K562 (cell line): ENCODE data around the gene LPCAT2. TPM values are rescaled to one million over a fixed set of nuclear protein-coding genes. Genes with fewer than 3 reads are reported as not detected.

Experiments
- ATAC-seq: fragments of 200-7000 bp; cut with Tn5 transposase; 3 replicates; pipeline ENCODE4 v1.9.1; 2020; ENCODE audit warnings: moderate library complexity
- BruUV-seq: library from RNA; stranded (reverse); fragments of 400-500 nt; replicated peaks from 2 replicates; lab custom pipeline; 2021; lab: Mats Ljungman, UMichigan
- CTCF ChIA-PET: fragments of 300-600 bp; formaldehyde crosslinking; extraction: SDS; loops from one replicate; lab custom pipeline; 2021; ENCODE audit warnings: low intra/inter-chr PET ratio; lab: Yijun Ruan, JAX
- POLR2A ChIA-PET: fragments of 300-600, 350-650 bp; sonication (Branson Sonifier 250); formaldehyde crosslinking; extraction: SDS; loops from one replicate; lab custom pipeline; 2021; ENCODE audit warnings: antibody characterized with exemption, inconsistent platforms; lab: Yijun Ruan, JAX
- DNase-seq, 4 experiments: peaks; one replicate each; pipeline versions ENCODE4 v3.0.0 to v3.0.0-alpha.2; 2011 to 2018; ENCODE audit warnings: low spot score in 3 of 4, mixed read lengths in 3 of 4; ENCODE audit errors: extremely low read depth in 1 of 4
- FAIRE-seq: peaks from 2 replicates; lab custom pipeline; 2011; peaks lifted over from hg19 to GRCh38; lab: Jason Lieb, UNC
- H2AFZ ChIP-seq: 2 replicates; pipeline ENCODE4 v1.6.0; 2011; ENCODE audit warnings: low read depth, low read length, control low read depth, inconsistent platforms
- H3K27ac ChIP-seq: fragments of 200-600 bp; 3 replicates; pipeline ENCODE4 v1.8.0; 2011; ENCODE audit warnings: low read depth, mild to moderate bottlenecking, control low read depth, inconsistent platforms, low read length, moderate library complexity, mixed read lengths; ENCODE audit errors: extremely low read depth
- H3K27me3 ChIP-seq, 2 experiments: fragments of 300-600 bp in 1 of 2; 2 replicates in 1 of 2; 3 replicates in 1 of 2; pipeline versions ENCODE4 v1.6.0 to v1.8.0; 2011; ENCODE audit warnings: inconsistent platforms in 2 of 2, low read length in 2 of 2, mild to moderate bottlenecking in 1 of 2, mixed read lengths in 1 of 2, moderate library complexity in 1 of 2; ENCODE audit not compliant: control insufficient read depth in 2 of 2, insufficient read depth in 2 of 2
- H3K36me3 ChIP-seq: fragments of 300-600 bp; 3 replicates; pipeline ENCODE4 v1.8.0; 2011; ENCODE audit warnings: mild to moderate bottlenecking, low read length, inconsistent platforms; ENCODE audit not compliant: control insufficient read depth, insufficient read depth
- H3K4me1 ChIP-seq, 2 experiments: fragments of 200-600 bp in 1 of 2; replicated peaks in 1 of 2; 2 replicates in 1 of 2; 3 replicates in 1 of 2; pipeline versions ENCODE4 v1.5.1 to v1.8.0; 2011; ENCODE audit warnings: inconsistent platforms in 2 of 2, low read length in 2 of 2, mild to moderate bottlenecking in 1 of 2, mixed read lengths in 1 of 2, moderate library complexity in 1 of 2; ENCODE audit not compliant: control insufficient read depth in 2 of 2, insufficient read depth in 2 of 2
- H3K4me2 ChIP-seq: 2 replicates; pipeline ENCODE4 v1.6.1; 2011; ENCODE audit warnings: low read length, control low read depth, inconsistent platforms, mixed read lengths; ENCODE audit not compliant: insufficient read depth
- H3K4me3 ChIP-seq: fragments of 200-600 bp; sonication (generic), shearing (Covaris generic); 2 replicates; pipeline ENCODE4 v1.5.1; 2016; ENCODE audit warnings: control low read depth, inconsistent platforms
- H3K79me2 ChIP-seq: fragments of 200-600 bp; 3 replicates; pipeline ENCODE4 v1.8.0; 2011; ENCODE audit warnings: low read length, inconsistent platforms; ENCODE audit not compliant: control insufficient read depth, insufficient read depth
- H3K9ac ChIP-seq, 2 experiments: 2 replicates each; pipeline versions ENCODE4 v1.6.0 to v1.6.1; 2011; ENCODE audit warnings: low read depth in 2 of 2, low read length in 2 of 2, control low read depth in 1 of 2, inconsistent platforms in 1 of 2, mild to moderate bottlenecking in 1 of 2, mixed read lengths in 1 of 2; ENCODE audit not compliant: insufficient read depth in 1 of 2
- H3K9me1 ChIP-seq: one replicate; pipeline ENCODE4 v1.6.0; 2011; ENCODE audit warnings: inconsistent platforms, mild to moderate bottlenecking, low read length, moderate library complexity; ENCODE audit not compliant: control insufficient read depth, insufficient read depth
- H3K9me3 ChIP-seq: replicated peaks from 2 replicates; pipeline ENCODE4 v1.5.1; 2011; ENCODE audit warnings: low read depth, low read length, inconsistent platforms; ENCODE audit not compliant: control insufficient read depth, insufficient read depth
- H4K20me1 ChIP-seq: replicated peaks from 2 replicates; pipeline ENCODE4 v1.6.1; 2011; ENCODE audit warnings: low read length, inconsistent platforms, mixed read lengths; ENCODE audit not compliant: control insufficient read depth, insufficient read depth
- CHCHD3 ChIP-seq: fragments of 250-450 bp; sonication (Bioruptor Pico); IDR thresholded peaks from 2 replicates; pipeline ENCODE4 v2.1.2; 2022; ENCODE audit warnings: mild to moderate bottlenecking
- MXD1 ChIP-seq: fragments of 250-450 bp; sonication (Bioruptor Pico); IDR thresholded peaks from 2 replicates; pipeline ENCODE4 v1.8.0; 2021; ENCODE audit warnings: borderline replicate concordance, mild to moderate bottlenecking, moderate library complexity; ENCODE audit not compliant: poor library complexity, severe bottlenecking
- SMAD4 ChIP-seq: fragments of 250-450 bp; sonication (Bioruptor Pico); conservative IDR thresholded peaks from 2 replicates; pipeline ENCODE4 v1.8.0; 2021; ENCODE audit warnings: inconsistent platforms, mild to moderate bottlenecking, moderate library complexity
- WGBS: fragments of 100-300 bp; shearing (Covaris generic); methylation state at CpG from one replicate; pipeline ENCODE4 v1.1.6; 2016; ENCODE audit warnings: low coverage, mixed read lengths; ENCODE audit not compliant: insufficient coverage; ENCODE audit errors: missing lambda C conversion rate; 5-methylcytosine and 5-hydroxymethylcytosine counted together
- in situ Hi-C: fragments of 300-500 bp; cut with MboI; formaldehyde crosslinking; loops from 4 replicates; pipeline ENCODE4 v1.15.0; 2018; ENCODE audit warnings: inconsistent platforms, mixed read lengths
- intact Hi-C: fragments of 100-400 bp; cut with micrococcal nuclease; formaldehyde crosslinking; loops from 2 replicates; pipeline ENCODE4 v1.14.2; 2022
- polyA plus RNA-seq, 8 experiments: library from polyadenylated mRNA; depleted of rRNA in 4 of 8; stranded (reverse) in 5 of 8; unstranded in 3 of 8; fragments of >200 nt; fragmentation: Nextera tagmentation in 2 of 8; fragmentation: Illumina TruSeq in 1 of 8; extraction: Ambion mirVana in 2 of 8; extraction: Trizol in 1 of 8; gene quantifications; 2 replicates each; pipeline versions ENCODE4 v1.2.1 to v1.2.3, GENCODE V29; 2011 to 2014; ENCODE audit warnings: inconsistent platforms in 1 of 8, missing spikeins in 1 of 8
- total RNA-seq, 7 experiments: library from RNA; depleted of rRNA in 6 of 7; stranded (reverse); fragments of >200 nt in 6 of 7; fragmentation: Illumina TruSeq in 2 of 7; extraction: Trizol in 2 of 7; gene quantifications; 2 replicates each; pipeline versions ENCODE4 v1.2.1 to v1.2.3, GENCODE V29; 2011 to 2021; ENCODE audit warnings: low replicate concordance in 1 of 7

The LPCAT2 gene
- total and polyA plus RNA-seq, 9 of the 15 experiments (the other 6 are each of a cell fraction or from before 2014, with no cell fraction given): 2.9 to 15.0 (median 7.3) TPM

- peaks cover 0 to 11% of the 10 kb centered on the region in 2 experiments; a peak in 4 of 5 replicates for H3K27me3 ChIP-seq
- no peaks in the 10 kb centered on the region for H3K9me1 ChIP-seq
- FAIRE-seq: no peak
- H3K36me3 ChIP-seq: no peaks in the 10 kb centered on the region
- intact Hi-C loops: loop anchor here (10.0 kb wide), 1 partner anchor 145 kb away; no protein-coding TSS in a partner anchor
- POLR2A ChIA-PET: no interaction called here
- no peaks in the 10 kb centered on the region for H4K20me1 ChIP-seq
- H3K4me3 ChIP-seq: no peak overlapping the region
- peak in 2 of 4 experiments; percentile 1 to 19 for DNase-seq
- H3K4me1 ChIP-seq: peaks cover 4 to 17% of the 10 kb centered on the region in 2 experiments; a peak in 3 of 5 replicates
- in situ Hi-C loops: loop anchor here (10.0 kb wide), 1 partner anchor 345 kb away; no protein-coding TSS in a partner anchor
- H3K79me2 ChIP-seq: no peaks in the 10 kb centered on the region
- H3K4me2 ChIP-seq: no peak overlapping the region
- no peak for ATAC-seq
- 40% methylated on average over 7 of the region's 10 CpGs for WGBS
- peak overlapping the region; percentile 63; the same call in 1 of the 2 replicates for H2AFZ ChIP-seq
- no TSS peak for BruUV-seq
- no peaks in the 10 kb centered on the region for H3K9me3 ChIP-seq
- H3K9ac ChIP-seq: no peak overlapping the region
- TF ChIP-seq MXD1 (CRISPR knock-in tag): no peak
- TF ChIP-seq SMAD4 (CRISPR knock-in tag): peak; percentile 71
- TF ChIP-seq CHCHD3 (CRISPR knock-in tag): no peak
- TF ChIP-seq, all 486 proteins: peak for 1
- H3K27ac ChIP-seq: no peak overlapping the region
- CTCF ChIA-PET: interaction anchor here (0.6 kb wide), 1 partner anchor 42 kb away, joined by 3 read pairs; no protein-coding TSS in a partner anchor
Observed at GRCh38 chr16:55499951-55500529, 8.8 kb upstream of the LPCAT2 start.
